Medulla oblongata (tissue), 1 donor: ENCODE results near the gene CD151.
A peak's percentile ranks its signal among the peaks of the same experiment; 100 is the strongest.

ENCODE experiments used
- DNase-seq: peaks from one replicate; pipeline ENCODE4 v3.0.0-alpha.2; 2015; ENCODE audit errors: extremely low spot score

CD151 gene

DNA sequence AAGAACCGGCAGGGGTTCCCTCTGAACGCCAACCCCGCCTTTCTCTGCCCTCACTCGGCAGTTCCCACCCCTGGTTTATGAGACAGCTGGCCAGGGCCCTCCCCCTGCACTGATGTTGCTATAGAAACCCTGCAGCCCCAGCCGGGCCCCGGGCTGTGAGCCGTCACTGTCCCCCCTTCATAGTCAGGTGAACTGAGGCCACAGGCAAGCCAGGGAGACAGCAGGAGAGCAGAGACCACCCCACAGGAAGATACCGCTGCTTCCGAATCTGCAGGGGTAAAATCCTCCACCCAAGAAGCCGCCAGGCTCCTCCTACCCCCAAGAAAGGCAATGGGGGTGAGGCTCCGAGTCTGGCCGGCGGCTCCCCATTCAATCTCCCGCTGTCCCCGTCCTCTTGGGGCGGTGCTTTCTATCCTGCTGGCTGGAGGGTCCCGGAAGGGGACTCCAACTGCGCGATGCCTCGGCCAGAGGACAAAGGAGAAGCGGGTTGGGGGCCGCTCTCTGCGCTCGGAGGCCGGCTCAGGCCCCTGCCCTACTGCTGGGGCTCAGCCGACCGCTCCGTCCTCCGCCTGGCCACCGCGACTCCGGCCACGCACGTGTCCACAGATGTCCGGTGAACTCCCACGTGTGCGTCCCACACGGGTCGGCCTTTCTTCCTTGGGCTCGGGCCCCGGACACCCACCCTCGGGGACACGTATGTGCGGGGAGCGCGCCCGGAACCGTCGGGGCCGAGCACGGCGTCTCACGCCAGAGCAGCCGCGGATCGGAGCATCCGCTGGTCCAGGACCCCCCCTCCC is 35.3 kb upstream of the CD151 start:
- DNase-seq, result peak; percentile 78

GRCh38 chr11:798093-798713 is 34.5 kb upstream of the CD151 start, which contains the start of gene SLC25A22:
Gene SLC25A22, minus strand, starts transcription at chr11:798281. Its CDS starts 3,275 bp downstream, at chr11:795006.
- peak; percentile 79 for DNase-seq

GRCh38 chr11:799641-800316 is 33.0 kb upstream of the CD151 start:
- no peak for DNase-seq

GRCh38 chr11:800473-800872 is 32.3 kb upstream of the CD151 start:
- no peak for DNase-seq

DNA sequence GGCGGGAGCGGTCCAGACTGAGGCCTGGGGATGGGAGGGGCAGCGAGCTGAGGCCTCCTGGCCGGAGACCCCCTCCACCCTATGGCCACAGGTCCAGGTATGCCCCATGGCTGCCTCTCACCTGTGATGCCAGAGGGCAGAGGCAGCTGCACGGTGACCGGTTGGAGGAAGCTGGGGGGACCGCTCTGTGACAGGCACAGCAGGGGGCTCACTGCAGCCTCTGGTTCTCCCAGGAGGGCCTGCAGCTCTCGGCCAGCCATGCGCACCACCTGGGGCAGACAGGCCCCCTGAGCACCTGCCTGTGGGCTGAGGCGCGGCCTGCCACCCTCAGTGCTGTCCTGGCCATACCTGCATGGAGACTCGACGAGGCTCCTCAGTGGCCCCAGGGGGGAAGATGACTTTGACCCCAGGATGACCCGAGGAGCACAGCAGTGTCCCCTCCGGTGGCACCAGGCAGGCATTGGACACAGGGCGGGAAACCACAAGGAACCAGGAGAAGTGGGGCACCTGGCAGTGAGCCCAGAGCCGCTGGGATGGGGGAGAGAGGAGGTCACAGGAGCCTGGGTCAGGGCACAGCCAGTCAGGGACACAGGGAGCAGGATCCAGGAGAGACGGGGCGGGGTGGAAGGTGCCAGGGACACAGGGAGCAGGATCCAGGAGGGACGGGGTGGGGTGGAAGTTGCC is 31.5 kb upstream of the CD151 start:
- no peak for DNase-seq

DNA sequence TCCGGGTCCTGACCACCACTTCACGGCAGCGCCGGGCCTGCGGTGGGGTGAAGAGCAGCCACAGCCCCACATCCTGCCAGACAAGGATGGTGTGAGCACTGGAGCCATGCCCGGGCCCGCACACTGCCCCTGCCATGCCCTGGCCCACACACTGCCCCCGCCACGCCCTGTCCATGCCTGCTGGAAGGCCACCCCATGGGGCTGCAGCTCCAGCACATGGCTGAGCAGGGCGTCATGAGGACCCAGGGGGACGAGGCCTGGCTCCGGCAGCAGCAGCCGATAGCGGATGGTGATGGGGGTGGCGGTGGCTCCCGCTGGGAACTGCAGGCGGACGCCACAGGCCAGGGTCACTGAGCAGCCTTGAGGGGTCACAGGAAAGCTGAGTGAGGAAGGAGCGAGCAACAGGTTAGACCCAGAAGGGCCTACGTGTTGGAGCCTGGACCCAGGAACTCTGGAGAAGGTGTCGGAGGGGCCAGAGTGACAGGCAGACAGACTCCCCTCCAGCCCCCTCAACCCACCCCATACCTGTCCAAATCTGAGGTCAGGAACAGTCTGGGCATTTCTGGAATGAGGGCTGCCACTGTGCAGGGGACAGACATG is 30.6 kb upstream of the CD151 start:
- no peak for DNase-seq

- DNase-seq, result no peak
Measured at GRCh38 chr11:802693-803466, 29.9 kb upstream of the CD151 start.

GRCh38 chr11:803467-803742 is 29.3 kb upstream of the CD151 start:
- no peak for DNase-seq

- no peak for DNase-seq
Measured at GRCh38 chr11:803770-804598, 28.8 kb upstream of the CD151 start.

DNA sequence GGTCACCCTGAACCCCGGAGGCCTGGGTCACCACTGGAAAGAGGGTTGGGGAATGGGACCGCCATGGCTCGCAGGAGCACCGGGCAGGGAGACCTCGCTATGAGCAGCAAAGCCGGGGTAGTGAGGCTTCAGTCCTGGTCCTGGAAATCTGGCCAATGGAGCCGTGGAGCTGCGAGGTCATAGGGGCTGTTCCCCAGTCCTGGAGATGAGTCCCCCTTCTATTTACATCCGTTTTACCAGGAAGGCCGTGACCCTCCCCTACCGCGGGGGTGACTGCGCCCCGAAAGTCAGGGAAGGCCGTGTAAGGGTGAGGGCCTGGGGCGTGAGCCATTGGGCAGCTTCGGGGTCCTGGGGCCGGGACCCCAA is 28.2 kb upstream of the CD151 start:
- DNase-seq, result no peak

GRCh38 chr11:808427-809286 is 24.1 kb upstream of the CD151 start:
- DNase-seq, result no peak

DNA sequence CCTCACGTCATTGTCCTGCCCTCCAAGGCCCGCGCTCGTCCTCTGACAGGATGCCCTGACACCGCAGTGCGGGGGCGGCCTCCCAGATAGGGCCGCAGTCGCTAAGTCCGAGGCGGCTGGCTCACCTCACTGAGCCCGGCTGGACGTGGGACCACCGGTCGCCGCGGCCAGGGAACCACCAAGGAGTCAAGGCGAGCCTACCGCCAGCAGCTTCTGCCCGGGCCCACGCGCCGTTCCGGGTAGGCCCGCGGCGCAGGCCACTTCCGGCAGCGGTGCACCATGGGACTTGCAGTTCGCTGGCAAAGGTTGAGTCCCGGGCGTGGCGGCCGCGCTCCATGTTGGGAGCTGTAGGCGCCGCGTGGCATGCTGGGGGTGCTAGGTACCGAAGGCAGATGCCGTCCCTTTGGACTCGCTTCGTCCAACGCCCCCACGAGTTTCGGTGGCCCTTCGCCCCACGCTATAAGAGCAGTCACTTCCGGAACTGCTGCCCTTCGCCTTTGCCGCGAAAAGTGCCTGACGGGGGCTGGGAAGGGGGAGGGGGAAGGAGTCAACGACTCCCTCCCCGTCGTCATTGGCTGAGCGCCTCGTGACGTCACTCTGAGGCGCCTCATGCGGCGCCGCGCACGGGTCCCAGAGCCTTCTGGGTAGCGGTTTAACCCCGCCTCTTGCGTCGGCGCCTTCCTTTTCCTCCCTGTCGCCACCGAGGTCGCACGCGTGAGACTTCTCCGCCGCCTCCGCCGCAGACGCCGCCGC is 23.3 kb upstream of the CD151 start, which contains the start of gene RPLP2:
TSS of gene RPLP2 (plus strand) at position 681 of the 753 bp plus-strand sequence. CDS start 268 bp downstream, outside the sequence.
- peak; percentile 98 for DNase-seq

DNA sequence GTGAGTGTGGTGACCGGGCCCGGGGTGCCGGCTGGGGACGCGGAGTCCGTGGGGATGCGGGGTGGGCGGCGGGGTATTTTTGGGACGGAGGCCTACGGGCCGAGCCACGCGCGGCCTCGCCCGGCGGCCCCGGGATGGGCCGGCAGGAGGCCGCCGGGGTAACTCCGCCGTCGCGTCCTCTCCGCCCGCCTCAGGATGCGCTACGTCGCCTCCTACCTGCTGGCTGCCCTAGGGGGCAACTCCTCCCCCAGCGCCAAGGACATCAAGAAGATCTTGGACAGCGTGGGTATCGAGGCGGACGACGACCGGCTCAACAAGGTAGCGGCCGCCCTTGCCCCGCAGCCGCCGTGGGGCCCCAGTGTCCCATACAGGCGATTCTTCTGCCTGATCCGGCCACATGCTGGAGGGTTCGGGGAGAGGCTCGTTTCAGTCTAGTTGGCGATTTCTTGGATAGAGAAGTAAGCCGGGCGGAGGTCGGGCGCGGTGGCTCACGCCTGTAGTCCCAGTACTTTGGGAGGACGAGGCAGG is 22.6 kb upstream of the CD151 start:
- no peak for DNase-seq

- DNase-seq, result no peak
Measured at GRCh38 chr11:811446-812245, 21.1 kb upstream of the CD151 start.

DNA sequence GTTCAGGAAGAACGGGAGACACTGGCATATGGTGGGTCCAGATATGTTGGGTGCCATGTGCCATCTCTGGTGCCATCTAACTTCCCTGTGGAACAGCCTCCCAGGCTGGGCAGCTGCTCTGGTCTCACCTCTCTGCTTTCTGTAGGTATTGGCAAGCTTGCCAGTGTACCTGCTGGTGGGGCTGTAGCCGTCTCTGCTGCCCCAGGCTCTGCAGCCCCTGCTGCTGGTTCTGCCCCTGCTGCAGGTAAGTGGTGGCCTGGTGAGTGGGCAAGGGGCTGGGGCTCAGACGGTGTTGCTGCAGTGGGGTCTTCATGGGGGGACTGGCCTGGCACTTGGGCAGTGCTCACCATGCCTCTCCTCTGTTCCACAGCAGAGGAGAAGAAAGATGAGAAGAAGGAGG is 20.4 kb upstream of the CD151 start:
- no peak for DNase-seq

GRCh38 chr11:813072-813455 is 19.7 kb upstream of the CD151 start:
- DNase-seq, result no peak

DNA sequence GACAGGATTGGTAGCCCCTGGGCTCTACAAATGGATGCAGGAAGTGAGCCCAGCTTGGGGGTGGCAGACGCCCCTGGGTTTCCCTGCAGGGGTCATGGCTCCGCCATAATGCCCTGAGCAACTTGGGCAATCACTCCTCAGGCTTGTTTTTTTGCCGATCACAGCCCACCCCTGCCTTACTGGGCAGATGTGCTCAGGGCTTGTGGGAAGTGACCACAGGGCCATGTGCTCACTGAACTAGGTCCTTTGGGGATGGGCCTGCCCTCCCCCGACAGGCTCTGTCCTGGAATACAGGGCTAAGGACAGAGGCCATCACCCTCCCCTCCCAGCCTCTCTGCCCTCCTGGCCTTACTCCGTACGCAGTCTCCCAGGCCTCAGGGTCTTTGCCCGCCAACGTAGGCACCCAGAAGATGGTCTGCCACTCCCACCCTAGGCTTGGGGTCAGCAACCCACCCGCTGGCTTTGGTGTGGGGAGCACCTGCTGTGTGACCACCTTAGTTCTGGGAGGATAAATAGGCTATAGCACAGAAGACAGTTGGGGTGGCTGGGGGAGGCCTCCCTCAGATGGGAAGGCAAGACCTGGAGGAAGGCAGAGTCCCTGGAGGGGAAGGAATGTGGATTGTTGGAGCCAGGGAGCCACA is 19.2 kb upstream of the CD151 start:
- DNase-seq, result no peak
